Fibroblast of villous mesenchyme (primary cell): ENCODE data around the gene ZNF600. TPM values are rescaled to one million over a fixed set of nuclear protein-coding genes. Genes with fewer than 3 reads are reported as not detected.

ENCODE experiments used
- total RNA-seq: library from RNA; depleted of rRNA; stranded (reverse); fragments of >200 nt; gene quantifications from 2 replicates; pipeline ENCODE4 v1.2.3, GENCODE V29; 2012

Gene ZNF600
- total RNA-seq, 1 donor = 5.6 TPM

Other genes with a start within 250 kb of the ZNF600 start
- 10.6 and 17.7 TPM in 2 replicates for gene ZNF701, start 216.5 kb downstream of the ZNF600 start, total RNA-seq
- gene ZNF83, start 148.4 kb downstream of the ZNF600 start, total RNA-seq = 39.3 and 47.1 TPM in 2 replicates
- gene ZNF611, start 51.7 kb downstream of the ZNF600 start, total RNA-seq = 10.0 and 13.4 TPM in 2 replicates
- 11.3 and 18.6 TPM in 2 replicates for gene ZNF28, start 34.8 kb upstream of the ZNF600 start, total RNA-seq
- 12.6 and 16.8 TPM in 2 replicates for gene ZNF468, start 70.8 kb upstream of the ZNF600 start, total RNA-seq
- 6.4 and 18.6 TPM in 2 replicates for gene ZNF320, start 110.8 kb upstream of the ZNF600 start, total RNA-seq
- 1.9 and 4.7 TPM in 2 replicates for gene ZNF888, start 136.6 kb upstream of the ZNF600 start, total RNA-seq
- 4.5 and 11.7 TPM in 2 replicates for gene ZNF816, start 176.1 kb upstream of the ZNF600 start, total RNA-seq
- gene ERVV-1, start 227.1 kb upstream of the ZNF600 start, total RNA-seq = not detected in 2 replicates